Endothelial cell (in vitro differentiated cells): ENCODE results near the gene C1orf226. TPM values are rescaled to one million over a fixed set of nuclear protein-coding genes. Genes with fewer than 3 reads are reported as not detected.

Experiments used
- DNase-seq: peaks from one replicate; pipeline ENCODE4 v3.0.0; 2021; ENCODE audit warnings: low spot score
- H3K27ac Mint-ChIP-seq: one replicate; pipeline ENCODE4 v1.8.0; 2021; ENCODE audit warnings: mixed read lengths, inconsistent platforms; ENCODE audit not compliant: unreplicated experiment
- H3K27me3 Mint-ChIP-seq: one replicate; pipeline ENCODE4 v1.8.0; 2021; ENCODE audit warnings: mild to moderate bottlenecking, moderate library complexity, mixed read lengths, inconsistent platforms; ENCODE audit not compliant: unreplicated experiment
- H3K36me3 Mint-ChIP-seq: one replicate; pipeline ENCODE4 v1.8.0; 2021; ENCODE audit warnings: mild to moderate bottlenecking, low read depth, mixed read lengths, inconsistent platforms; ENCODE audit not compliant: unreplicated experiment
- H3K4me1 Mint-ChIP-seq: one replicate; pipeline ENCODE4 v1.8.0; 2021; ENCODE audit warnings: mild to moderate bottlenecking, mixed read lengths, inconsistent platforms; ENCODE audit not compliant: unreplicated experiment
- H3K4me3 Mint-ChIP-seq: one replicate; pipeline ENCODE4 v1.8.0; 2021; ENCODE audit warnings: mild to moderate bottlenecking, mixed read lengths, inconsistent platforms; ENCODE audit not compliant: unreplicated experiment
- H3K9me3 Mint-ChIP-seq: one replicate; pipeline ENCODE4 v1.8.0; 2021; ENCODE audit warnings: mixed read lengths, inconsistent platforms; ENCODE audit not compliant: unreplicated experiment
- total RNA-seq: library from RNA; stranded (reverse); fragmentation: NEBNext Ultra II Directional; extraction: Animal tissue kit (Norgen Biotek cat#: 25700); gene quantifications from one replicate; pipeline ENCODE4 v1.2.1, GENCODE V29; 2021; ENCODE audit not compliant: unreplicated experiment
- TF ChIP-seq, protein P1 (sequence below): fragments of 200-600 bp; sonication (generic); IDR thresholded peaks from one replicate; pipeline ENCODE4 v1.5.0; 2021; ENCODE audit warnings: antibody characterized with exemption; ENCODE audit not compliant: unreplicated experiment

The C1orf226 gene
- total RNA-seq, 1 donor from 2014 or later, result 28.2 TPM

DNA sequence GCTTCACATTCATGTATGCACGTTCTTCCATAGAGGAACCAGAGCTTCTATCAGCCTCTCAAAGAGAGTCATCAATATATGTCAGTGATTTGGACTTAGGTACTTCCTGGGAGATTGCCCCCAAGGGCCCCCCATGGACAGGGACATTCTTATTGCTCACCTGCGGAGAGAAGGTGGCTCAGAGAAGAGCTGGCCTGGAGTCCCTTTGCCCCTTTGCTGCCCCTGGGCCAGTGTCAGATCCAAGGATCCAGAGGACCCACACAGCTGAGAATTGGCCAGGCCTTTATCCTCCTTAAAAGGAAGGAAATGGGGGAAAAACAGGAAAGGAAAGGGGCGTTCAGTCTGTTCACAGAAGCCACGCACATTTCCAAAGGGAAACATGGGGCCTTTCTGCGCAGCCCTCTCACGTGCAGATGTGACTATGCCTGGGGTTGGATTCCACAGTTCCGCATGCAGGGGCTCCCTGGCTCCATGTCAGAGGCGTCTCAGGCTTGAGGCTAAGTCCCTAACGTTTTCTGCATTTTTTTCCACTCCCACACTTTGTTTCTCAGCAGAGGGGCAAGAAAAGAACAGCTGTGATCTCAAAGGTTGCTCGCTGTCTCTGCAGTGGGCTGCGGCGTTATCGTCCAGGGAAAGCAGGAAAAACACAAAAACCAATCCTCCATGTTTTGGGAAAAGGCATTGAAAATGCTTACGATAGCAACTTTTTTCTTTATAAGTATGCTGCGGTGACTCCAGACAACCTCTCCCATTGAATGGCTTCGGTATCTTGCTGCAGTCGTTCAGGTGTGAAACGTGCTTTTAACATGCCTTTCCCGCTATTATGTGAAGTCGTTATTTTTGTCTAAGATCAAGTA is 5.9 kb downstream of the C1orf226 start:
- Mint-ChIP-seq H3K9me3 (no peaks in the 10 kb centered on the region), H3K27me3 (peaks cover 7% of the 10 kb centered on the region), H3K4me1 (peaks cover 69% of the 10 kb centered on the region), H3K36me3 (peaks cover 35% of the 10 kb centered on the region), H3K4me3 (no peak overlapping the region), H3K27ac (peak overlapping the region; percentile 57)
- TF ChIP-seq, protein P1, sequence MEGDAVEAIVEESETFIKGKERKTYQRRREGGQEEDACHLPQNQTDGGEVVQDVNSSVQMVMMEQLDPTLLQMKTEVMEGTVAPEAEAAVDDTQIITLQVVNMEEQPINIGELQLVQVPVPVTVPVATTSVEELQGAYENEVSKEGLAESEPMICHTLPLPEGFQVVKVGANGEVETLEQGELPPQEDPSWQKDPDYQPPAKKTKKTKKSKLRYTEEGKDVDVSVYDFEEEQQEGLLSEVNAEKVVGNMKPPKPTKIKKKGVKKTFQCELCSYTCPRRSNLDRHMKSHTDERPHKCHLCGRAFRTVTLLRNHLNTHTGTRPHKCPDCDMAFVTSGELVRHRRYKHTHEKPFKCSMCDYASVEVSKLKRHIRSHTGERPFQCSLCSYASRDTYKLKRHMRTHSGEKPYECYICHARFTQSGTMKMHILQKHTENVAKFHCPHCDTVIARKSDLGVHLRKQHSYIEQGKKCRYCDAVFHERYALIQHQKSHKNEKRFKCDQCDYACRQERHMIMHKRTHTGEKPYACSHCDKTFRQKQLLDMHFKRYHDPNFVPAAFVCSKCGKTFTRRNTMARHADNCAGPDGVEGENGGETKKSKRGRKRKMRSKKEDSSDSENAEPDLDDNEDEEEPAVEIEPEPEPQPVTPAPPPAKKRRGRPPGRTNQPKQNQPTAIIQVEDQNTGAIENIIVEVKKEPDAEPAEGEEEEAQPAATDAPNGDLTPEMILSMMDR, result no peak
- no peak for DNase-seq

DNA sequence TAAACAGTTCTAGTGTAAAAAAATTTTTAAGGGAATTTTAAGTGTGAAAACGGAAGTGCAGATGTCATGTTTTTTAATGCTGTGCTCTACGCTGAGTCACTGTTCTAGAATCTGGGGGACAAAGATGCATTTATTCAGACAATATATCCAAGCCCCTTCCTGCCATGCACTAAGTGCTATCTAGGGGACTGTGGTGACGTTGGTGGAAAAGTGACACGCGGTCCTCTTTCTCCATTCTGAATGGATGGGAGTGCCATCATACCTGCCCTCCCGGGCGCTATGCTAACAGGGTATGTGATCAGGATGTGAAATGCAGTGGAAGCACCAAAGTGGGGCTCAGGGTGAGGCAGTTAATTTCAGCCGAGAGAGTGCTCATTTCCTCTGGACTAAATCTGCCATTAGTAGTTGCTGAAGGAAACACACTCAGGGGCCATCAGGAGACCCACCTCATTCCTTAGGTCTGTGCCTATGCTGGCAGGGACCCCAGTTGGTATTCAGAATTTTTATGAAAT is 6.6 kb downstream of the C1orf226 start:
- Mint-ChIP-seq H3K4me3 (no peak overlapping the region), H3K27me3 (peaks cover 7% of the 10 kb centered on the region), H3K9me3 (no peaks in the 10 kb centered on the region), H3K27ac (peak overlapping the region; percentile 57), H3K4me1 (peaks cover 69% of the 10 kb centered on the region), H3K36me3 (peaks cover 29% of the 10 kb centered on the region)
- TF ChIP-seq, protein P1, result no peak
- DNase-seq, result no peak

DNA sequence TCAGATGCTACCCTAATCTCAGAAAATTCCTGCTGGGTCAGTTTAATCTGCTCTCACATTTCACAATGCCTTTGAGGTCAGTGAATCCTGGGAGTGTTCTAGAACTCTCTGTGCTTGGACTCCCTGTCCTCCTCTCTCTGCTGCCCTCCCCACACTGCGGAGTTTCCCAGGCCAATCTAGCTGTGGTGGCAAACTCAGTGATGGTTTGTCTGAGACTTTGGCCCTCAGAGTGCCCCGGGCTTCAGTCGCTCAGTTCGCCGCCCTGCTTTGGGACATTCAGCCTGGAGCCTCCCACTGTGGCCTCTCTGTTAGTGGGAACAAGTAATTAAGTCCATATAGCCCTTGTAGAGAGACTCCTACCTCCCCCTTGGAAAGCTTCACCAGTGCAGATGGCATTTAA is 7.1 kb downstream of the C1orf226 start:
- peak overlapping the region; percentile 67 for H3K27ac Mint-ChIP-seq
- peaks cover 26% of the 10 kb centered on the region for H3K36me3 Mint-ChIP-seq
- H3K27me3 Mint-ChIP-seq, result peaks cover 7% of the 10 kb centered on the region
- H3K4me1 Mint-ChIP-seq, result peaks cover 68% of the 10 kb centered on the region
- H3K9me3 Mint-ChIP-seq, result no peaks in the 10 kb centered on the region
- TF ChIP-seq, protein P1, result no peak
- no peak for DNase-seq
- H3K4me3 Mint-ChIP-seq, result no peak overlapping the region

DNA sequence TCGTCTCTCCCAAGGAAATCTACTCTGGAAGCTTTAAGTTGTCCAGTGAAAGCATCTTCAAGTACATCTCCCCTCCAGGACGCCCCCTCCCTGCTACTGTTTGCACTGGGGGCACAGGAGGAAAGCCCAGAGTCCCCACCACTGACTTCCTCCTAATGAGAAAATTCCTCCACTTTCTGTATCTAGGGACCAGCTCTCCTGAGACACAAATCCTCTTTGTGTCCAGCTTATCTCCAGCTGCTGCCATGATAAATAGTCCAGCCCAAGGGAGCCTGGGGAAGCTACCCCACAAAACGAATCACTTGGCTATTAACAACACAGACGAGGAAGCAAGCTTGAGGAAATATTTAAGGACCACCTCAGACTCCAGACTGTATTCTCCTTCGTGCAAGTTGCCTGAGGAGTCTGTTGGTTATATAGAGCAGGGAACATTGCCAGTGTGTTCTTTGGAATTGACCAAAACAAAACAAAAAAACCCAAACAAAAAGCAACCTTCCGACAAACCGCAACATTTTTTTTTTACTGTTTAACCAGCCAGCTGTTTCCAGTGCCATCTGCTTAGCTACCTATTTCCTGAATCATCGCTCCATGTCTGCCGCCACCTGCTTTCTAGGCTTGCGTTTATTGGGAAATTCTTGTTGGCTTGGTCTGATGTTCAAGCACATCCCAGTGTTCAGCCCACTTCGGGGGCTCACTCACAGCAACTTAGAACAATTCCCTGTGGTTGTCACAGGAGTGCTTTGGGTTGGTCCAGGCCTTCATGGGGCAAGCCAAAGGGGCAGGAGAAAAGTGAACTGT is 7.7 kb downstream of the C1orf226 start:
- Mint-ChIP-seq H3K27ac (peak overlapping the region; percentile 67), H3K36me3 (peaks cover 20% of the 10 kb centered on the region), H3K4me1 (peaks cover 62% of the 10 kb centered on the region), H3K4me3 (no peak overlapping the region), H3K27me3 (peaks cover 5% of the 10 kb centered on the region), H3K9me3 (no peaks in the 10 kb centered on the region)
- DNase-seq, result no peak
- TF ChIP-seq, protein P1, result no peak
